HCT116 (cell line): ENCODE data around the gene SCARB1. TPM values are rescaled to one million over a fixed set of nuclear protein-coding genes. Genes with fewer than 3 reads are reported as not detected.

ENCODE experiments used
- ATAC-seq: fragments of 200-7000 bp; cut with Tn5 transposase; 2 replicates; pipeline ENCODE4 v1.9.1; 2020; ENCODE audit warnings: mild to moderate bottlenecking, moderate library complexity
- BruUV-seq: library from RNA; stranded (reverse); fragments of 400-500 nt; replicated peaks from 2 replicates; lab custom pipeline; 2021; lab: Mats Ljungman, UMichigan
- CTCF ChIA-PET: fragments of 300-600 bp; sonication (Branson Sonifier 250); formaldehyde crosslinking; loops from one replicate; lab custom pipeline; 2021; ENCODE audit warnings: antibody characterized with exemption; lab: Charles Lee
- POLR2A ChIA-PET: fragments of 300-600, 350-600 bp; sonication (Branson Sonifier 250); formaldehyde crosslinking; loops from one replicate; lab custom pipeline; 2021; ENCODE audit warnings: antibody characterized with exemption; lab: Charles Lee
- RAD21 ChIA-PET, 2 experiments: fragments of 300-600 bp; sonication (Branson Sonifier 250); formaldehyde crosslinking; loops; one replicate each; lab custom pipeline; 2023; ENCODE audit warnings: low total read pairs in 2 of 2; ENCODE audit not compliant: uncharacterized antibody in 2 of 2, unreplicated experiment in 2 of 2, low non-redundant PET in 1 of 2; lab: Charles Lee
- DNase-seq: peaks from one replicate; pipeline ENCODE4 v3.0.0-alpha.2; 2010; ENCODE audit warnings: low read depth, low spot score
- H2AFZ ChIP-seq: fragments of 200-600 bp; shearing (Covaris generic), sonication (generic); 2 replicates; pipeline ENCODE4 v1.6.1; 2017; ENCODE audit warnings: low read depth, mixed run types, mixed read lengths, antibody characterized with exemption, low read length; ENCODE audit not compliant: poor library complexity, severe bottlenecking
- H3K27ac ChIP-seq: 2 replicates; pipeline ENCODE4 v1.5.1; 2012; ENCODE audit warnings: low read depth, low read length
- H3K27me3 ChIP-seq: fragments of 200-600 bp; sonication (generic); 2 replicates; pipeline ENCODE4 v1.6.1; 2016; ENCODE audit warnings: mixed run types, low read length, mixed read lengths; ENCODE audit not compliant: insufficient read depth
- H3K36me3 ChIP-seq, 2 experiments: fragments of 200-500 bp in 1 of 2; fragments of 200-600 bp in 1 of 2; sonication (Bioruptor generic) in 1 of 2; sonication (generic) in 1 of 2; 2 replicates each; pipeline versions ENCODE4 v1.5.1 to v1.6.1; 2014 to 2016; ENCODE audit warnings: low read length in 2 of 2, inconsistent platforms in 1 of 2, mixed read lengths in 1 of 2, mixed run types in 1 of 2; ENCODE audit not compliant: insufficient read depth in 2 of 2, control insufficient read depth in 1 of 2
- H3K4me1 ChIP-seq, 2 experiments: fragments of 200-600 bp in 1 of 2; sonication (generic) in 1 of 2; 2 replicates each; pipeline versions ENCODE4 v1.5.1 to v1.6.1; 2012 to 2017; ENCODE audit warnings: low read length in 2 of 2, inconsistent platforms in 1 of 2, mild to moderate bottlenecking in 1 of 2, mixed read lengths in 1 of 2, mixed run types in 1 of 2, moderate library complexity in 1 of 2; ENCODE audit not compliant: insufficient read depth in 2 of 2, control insufficient read depth in 1 of 2
- H3K4me2 ChIP-seq: fragments of 200-600 bp; sonication (generic); 2 replicates; pipeline ENCODE4 v1.6.1; 2017; ENCODE audit warnings: mixed run types, low read length, mixed read lengths
- H3K4me3 ChIP-seq, 2 experiments: fragments of 200-600 bp in 1 of 2; sonication (generic) in 1 of 2; replicated peaks in 1 of 2; 2 replicates each; pipeline ENCODE4 v1.5.1; 2011 to 2016; ENCODE audit warnings: low read length in 2 of 2, control low read depth in 1 of 2, low read depth in 1 of 2, mild to moderate bottlenecking in 1 of 2, mixed read lengths in 1 of 2, mixed run types in 1 of 2
- H3K79me2 ChIP-seq: fragments of 200-600 bp; sonication (generic); 2 replicates; pipeline ENCODE4 v1.6.1; 2017; ENCODE audit warnings: mild to moderate bottlenecking, mixed run types, low read length, moderate library complexity, mixed read lengths; ENCODE audit not compliant: insufficient read depth
- H3K9ac ChIP-seq: fragments of 200-600 bp; sonication (generic); 2 replicates; pipeline ENCODE4 v1.6.1; 2016; ENCODE audit warnings: low read length, mixed read lengths
- H3K9me2 ChIP-seq: fragments of 200-600 bp; sonication (generic), shearing (Covaris generic); 2 replicates; pipeline ENCODE4 v1.6.1; 2017; ENCODE audit warnings: mixed run types, mild to moderate bottlenecking, moderate library complexity; ENCODE audit not compliant: insufficient read depth
- H3K9me3 ChIP-seq, 2 experiments: fragments of 200-500 bp in 1 of 2; fragments of 200-600 bp in 1 of 2; sonication (Bioruptor generic) in 1 of 2; sonication (generic) in 1 of 2; 2 replicates each; pipeline ENCODE4 v1.6.1; 2014 to 2017; ENCODE audit warnings: low read length in 2 of 2, mixed read lengths in 2 of 2, inconsistent platforms in 1 of 2, low read depth in 1 of 2, mild to moderate bottlenecking in 1 of 2, mixed run types in 1 of 2, moderate library complexity in 1 of 2; ENCODE audit not compliant: control insufficient read depth in 1 of 2, insufficient read depth in 1 of 2
- H4K20me1 ChIP-seq: fragments of 200-600 bp; sonication (generic), shearing (Covaris generic); 2 replicates; pipeline ENCODE4 v1.6.1; 2017; ENCODE audit warnings: mixed run types, mild to moderate bottlenecking, moderate library complexity; ENCODE audit not compliant: insufficient read depth
- EZH2phosphoT487 ChIP-seq: fragments of 200-600 bp; IDR thresholded peaks from 2 replicates; pipeline ENCODE4 v1.6.1; 2018; ENCODE audit warnings: antibody characterized with exemption, borderline replicate concordance
- FOSL1 ChIP-seq: IDR thresholded peaks from 2 replicates; pipeline ENCODE4 v1.6.1; 2012; ENCODE audit warnings: low read depth
- TCF7L2 ChIP-seq: IDR thresholded peaks from 2 replicates; pipeline ENCODE4 v1.7.0; 2011; ENCODE audit warnings: borderline replicate concordance, inconsistent platforms; ENCODE audit not compliant: insufficient read depth, insufficient read length; ENCODE audit errors: extremely low read depth
- YY1 ChIP-seq: IDR thresholded peaks from 2 replicates; pipeline ENCODE4 v1.6.1; 2011; ENCODE audit warnings: low read length, low read depth, moderate library complexity, mild to moderate bottlenecking; ENCODE audit not compliant: insufficient replicate concordance; ENCODE audit errors: extremely low read depth
- intact Hi-C: fragments of 100-400 bp; cut with micrococcal nuclease; formaldehyde crosslinking; loops from 2 replicates; pipeline ENCODE4 v1.10.0; 2022
- total RNA-seq: library from RNA; stranded (reverse); gene quantifications from one replicate; pipeline ENCODE4 v1.2.1, GENCODE V29; 2021; ENCODE audit not compliant: unreplicated experiment
- TF ChIP-seq, protein P1 (sequence below): IDR thresholded peaks from 2 replicates; pipeline ENCODE4 v1.6.1; 2011; ENCODE audit warnings: mild to moderate bottlenecking, low read length, moderate library complexity; ENCODE audit not compliant: insufficient replicate concordance; ENCODE audit errors: extremely low read depth
- TF ChIP-seq, protein P2 (sequence below): IDR thresholded peaks from 2 replicates; pipeline ENCODE4 v1.6.1; 2012; ENCODE audit warnings: low read depth

SCARB1 gene
- total RNA-seq, 1 experiment from 2014 or later = 95.5 TPM

GRCh38 chr12:124761056-124761455 is 102.6 kb downstream of the SCARB1 start:
- H3K4me1 ChIP-seq = no peaks in the 10 kb centered on the region
- H3K4me3 ChIP-seq = no peak overlapping the region
- no peak overlapping the region for H2AFZ ChIP-seq
- H3K9me3 ChIP-seq = peaks cover 13 to 29% of the 10 kb centered on the region in 2 experiments; a peak in 2 of 4 replicates
- no peak overlapping the region for H3K27ac ChIP-seq
- DNase-seq (no peak), ATAC-seq (no peak)
- CTCF ChIA-PET = no interaction called here
- intact Hi-C loops = no loop called here
- no peak overlapping the region for H3K4me2 ChIP-seq
- RAD21 ChIA-PET = no interaction called here
- no peaks in the 10 kb centered on the region for H4K20me1 ChIP-seq
- TF ChIP-seq FOSL1 (no peak), YY1 (no peak), EZH2phosphoT487 (no peak), TCF7L2 (no peak)
- TF ChIP-seq, protein P1, sequence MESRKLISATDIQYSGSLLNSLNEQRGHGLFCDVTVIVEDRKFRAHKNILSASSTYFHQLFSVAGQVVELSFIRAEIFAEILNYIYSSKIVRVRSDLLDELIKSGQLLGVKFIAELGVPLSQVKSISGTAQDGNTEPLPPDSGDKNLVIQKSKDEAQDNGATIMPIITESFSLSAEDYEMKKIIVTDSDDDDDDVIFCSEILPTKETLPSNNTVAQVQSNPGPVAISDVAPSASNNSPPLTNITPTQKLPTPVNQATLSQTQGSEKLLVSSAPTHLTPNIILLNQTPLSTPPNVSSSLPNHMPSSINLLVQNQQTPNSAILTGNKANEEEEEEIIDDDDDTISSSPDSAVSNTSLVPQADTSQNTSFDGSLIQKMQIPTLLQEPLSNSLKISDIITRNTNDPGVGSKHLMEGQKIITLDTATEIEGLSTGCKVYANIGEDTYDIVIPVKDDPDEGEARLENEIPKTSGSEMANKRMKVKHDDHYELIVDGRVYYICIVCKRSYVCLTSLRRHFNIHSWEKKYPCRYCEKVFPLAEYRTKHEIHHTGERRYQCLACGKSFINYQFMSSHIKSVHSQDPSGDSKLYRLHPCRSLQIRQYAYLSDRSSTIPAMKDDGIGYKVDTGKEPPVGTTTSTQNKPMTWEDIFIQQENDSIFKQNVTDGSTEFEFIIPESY = no peak
- TF ChIP-seq, protein P2, sequence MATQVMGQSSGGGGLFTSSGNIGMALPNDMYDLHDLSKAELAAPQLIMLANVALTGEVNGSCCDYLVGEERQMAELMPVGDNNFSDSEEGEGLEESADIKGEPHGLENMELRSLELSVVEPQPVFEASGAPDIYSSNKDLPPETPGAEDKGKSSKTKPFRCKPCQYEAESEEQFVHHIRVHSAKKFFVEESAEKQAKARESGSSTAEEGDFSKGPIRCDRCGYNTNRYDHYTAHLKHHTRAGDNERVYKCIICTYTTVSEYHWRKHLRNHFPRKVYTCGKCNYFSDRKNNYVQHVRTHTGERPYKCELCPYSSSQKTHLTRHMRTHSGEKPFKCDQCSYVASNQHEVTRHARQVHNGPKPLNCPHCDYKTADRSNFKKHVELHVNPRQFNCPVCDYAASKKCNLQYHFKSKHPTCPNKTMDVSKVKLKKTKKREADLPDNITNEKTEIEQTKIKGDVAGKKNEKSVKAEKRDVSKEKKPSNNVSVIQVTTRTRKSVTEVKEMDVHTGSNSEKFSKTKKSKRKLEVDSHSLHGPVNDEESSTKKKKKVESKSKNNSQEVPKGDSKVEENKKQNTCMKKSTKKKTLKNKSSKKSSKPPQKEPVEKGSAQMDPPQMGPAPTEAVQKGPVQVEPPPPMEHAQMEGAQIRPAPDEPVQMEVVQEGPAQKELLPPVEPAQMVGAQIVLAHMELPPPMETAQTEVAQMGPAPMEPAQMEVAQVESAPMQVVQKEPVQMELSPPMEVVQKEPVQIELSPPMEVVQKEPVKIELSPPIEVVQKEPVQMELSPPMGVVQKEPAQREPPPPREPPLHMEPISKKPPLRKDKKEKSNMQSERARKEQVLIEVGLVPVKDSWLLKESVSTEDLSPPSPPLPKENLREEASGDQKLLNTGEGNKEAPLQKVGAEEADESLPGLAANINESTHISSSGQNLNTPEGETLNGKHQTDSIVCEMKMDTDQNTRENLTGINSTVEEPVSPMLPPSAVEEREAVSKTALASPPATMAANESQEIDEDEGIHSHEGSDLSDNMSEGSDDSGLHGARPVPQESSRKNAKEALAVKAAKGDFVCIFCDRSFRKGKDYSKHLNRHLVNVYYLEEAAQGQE = no peak
- no peaks in the 10 kb centered on the region for H3K36me3 ChIP-seq
- H3K27me3 ChIP-seq = no peaks in the 10 kb centered on the region
- POLR2A ChIA-PET = no interaction called here
- no peaks in the 10 kb centered on the region for H3K79me2 ChIP-seq
- no peak overlapping the region for H3K9ac ChIP-seq
- BruUV-seq = no TSS peak
- H3K9me2 ChIP-seq = no peaks in the 10 kb centered on the region
